ENCODE results near the gene GON4L.

DNA sequence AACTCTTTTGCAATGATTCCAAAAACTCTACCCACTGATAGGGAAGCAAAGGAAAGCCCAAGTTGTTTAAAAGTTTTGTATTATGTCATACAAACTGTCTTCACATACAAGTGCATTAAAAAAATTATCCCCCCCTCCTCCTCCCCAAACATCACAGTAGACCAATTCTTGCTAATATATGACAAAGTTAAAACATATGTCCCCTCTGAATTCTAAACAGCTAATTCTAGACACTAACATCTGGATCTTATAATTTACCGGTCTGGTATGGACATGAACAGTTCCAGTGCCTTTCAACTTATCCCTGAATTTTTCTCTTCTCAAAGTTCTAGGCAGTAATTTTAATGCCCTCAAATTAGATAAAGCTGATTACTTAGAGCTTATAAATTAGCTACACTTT, 40.7 kb upstream of the GON4L start:
- TF ChIP-seq, protein P1, sequence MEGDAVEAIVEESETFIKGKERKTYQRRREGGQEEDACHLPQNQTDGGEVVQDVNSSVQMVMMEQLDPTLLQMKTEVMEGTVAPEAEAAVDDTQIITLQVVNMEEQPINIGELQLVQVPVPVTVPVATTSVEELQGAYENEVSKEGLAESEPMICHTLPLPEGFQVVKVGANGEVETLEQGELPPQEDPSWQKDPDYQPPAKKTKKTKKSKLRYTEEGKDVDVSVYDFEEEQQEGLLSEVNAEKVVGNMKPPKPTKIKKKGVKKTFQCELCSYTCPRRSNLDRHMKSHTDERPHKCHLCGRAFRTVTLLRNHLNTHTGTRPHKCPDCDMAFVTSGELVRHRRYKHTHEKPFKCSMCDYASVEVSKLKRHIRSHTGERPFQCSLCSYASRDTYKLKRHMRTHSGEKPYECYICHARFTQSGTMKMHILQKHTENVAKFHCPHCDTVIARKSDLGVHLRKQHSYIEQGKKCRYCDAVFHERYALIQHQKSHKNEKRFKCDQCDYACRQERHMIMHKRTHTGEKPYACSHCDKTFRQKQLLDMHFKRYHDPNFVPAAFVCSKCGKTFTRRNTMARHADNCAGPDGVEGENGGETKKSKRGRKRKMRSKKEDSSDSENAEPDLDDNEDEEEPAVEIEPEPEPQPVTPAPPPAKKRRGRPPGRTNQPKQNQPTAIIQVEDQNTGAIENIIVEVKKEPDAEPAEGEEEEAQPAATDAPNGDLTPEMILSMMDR (IDR thresholded peaks at IDR 0.05; ENCODE audit: low read depth, low read length, poor library complexity, severe bottlenecking) = no peak
- no peak for TF ChIP-seq EZH2phosphoT487 (IDR thresholded peaks at IDR 0.05; ENCODE audit: borderline replicate concordance, low read length)
